DMS114 treated with DMSO at 0.1 percent for 48 hours (cell line): ENCODE measurements around the gene ITGB3.

Source experiments
- DNase-seq: peaks from one replicate; lab custom pipeline; 2025; ENCODE audit not compliant: unreplicated experiment; lab: John Stamatoyannopoulos, UW

The ITGB3 gene

DNA sequence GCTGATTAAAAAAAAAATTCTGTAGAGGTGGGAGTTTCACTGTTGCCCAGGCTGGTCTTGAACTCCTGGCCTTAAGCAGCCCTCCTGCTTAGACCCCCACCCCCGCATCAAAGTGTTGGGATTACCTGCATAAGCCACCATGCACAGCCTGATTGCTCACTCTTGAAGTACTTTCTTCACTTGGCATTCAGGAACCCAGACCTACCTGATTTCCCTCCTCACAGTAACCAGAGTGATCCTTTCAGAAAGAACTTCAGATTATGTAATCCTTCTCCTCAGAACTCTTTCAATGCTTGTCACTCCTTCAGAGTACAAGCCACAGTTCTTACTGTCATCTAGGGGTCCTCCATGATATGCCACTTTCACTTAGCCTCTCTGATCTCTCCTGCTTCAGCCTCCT lies 71.5 kb downstream of the ITGB3 start:
- no peak for DNase-seq

DNA sequence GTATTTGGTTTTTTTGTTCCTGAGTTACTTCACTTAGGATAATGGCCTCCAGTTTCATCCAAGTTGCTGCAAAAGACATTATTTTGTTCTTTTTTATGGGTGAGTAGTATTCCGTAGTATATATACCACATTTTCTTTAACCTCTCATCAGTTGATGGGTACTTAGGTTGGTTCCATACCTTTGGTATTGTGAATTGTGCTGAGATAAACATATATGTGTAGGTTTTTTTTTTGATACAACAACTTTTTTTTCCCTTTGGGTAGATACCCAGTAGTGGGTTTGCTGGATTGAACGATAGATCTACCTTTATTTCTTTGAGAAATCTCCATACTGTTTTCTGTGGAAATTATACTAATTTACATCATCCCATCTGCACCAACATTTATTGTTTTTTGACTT lies 76.9 kb downstream of the ITGB3 start:
- DNase-seq = no peak

DNA sequence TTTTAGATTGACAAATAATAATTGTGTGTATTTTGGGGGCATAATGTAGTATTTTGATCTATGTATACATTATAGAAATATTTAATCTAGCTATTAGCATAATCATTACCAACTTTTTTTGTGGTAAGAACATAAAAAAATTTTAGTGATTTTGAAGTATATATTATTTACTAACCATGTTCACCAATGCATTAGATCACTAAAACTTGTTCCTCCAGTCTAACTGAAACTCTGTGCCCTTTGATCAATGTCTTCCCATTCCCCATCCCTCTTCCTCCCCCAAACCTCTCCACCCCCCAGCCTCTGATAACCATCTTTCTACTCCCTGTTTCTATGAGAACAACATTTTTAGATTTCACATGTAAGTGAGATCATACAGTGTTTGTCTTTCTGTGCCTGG lies 78.7 kb downstream of the ITGB3 start:
- no peak for DNase-seq

DNA sequence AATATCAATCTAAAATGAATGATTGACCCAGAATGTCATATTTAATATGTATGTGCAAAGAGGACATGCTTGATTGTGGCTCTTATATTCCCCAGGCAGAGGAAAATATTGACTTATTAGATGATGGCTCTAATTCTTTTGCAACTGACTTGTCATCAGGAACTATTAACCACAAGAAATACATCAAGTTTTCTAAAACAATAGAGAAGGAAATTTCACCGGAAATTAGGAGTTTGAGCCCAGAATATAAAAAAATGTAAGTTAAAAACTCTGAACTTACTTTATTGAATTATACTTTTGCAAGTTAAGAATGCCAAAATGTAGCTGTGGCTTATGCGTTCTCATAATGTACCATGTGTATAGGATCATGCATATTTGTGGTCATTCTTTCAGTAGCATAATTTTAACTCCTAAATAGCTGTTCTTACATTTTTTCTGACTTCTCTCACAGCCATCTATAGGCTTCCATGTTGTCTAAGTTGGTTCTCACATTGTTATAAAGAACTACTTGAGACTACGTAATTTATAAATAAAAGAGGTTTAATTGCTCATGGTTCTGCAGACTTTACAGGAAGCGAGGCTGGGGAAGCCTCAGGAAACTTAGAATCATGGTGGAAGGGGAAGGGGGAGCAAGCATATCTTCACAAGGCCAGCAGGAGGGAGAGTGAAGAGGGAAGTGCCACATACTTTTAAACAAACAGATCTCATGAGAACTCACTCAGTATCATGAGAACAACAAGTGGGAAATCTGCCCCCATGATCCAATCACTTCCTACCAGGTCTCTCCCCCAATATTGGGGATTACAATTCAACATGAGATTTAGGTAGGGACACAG lies 81.7 kb downstream of the ITGB3 start:
- no peak for DNase-seq

DNA sequence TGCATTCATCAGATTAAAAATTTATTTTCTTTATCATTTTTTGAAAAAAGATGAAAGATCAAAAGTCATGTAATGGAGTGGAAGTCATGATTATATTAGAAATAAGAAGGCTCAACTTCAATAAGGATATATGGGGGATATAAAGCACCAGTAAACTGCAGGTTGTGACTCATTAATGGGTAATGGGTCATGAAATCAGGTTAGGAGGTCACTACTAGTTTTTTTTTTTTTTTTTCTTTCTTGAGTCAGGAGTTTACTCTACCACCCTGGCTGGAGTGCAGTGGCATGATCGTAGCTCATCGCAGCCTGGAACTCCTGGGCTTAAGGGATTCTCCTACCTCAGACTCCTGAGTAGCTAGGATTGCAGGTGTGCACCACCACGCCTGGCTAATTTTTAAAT lies 84.4 kb downstream of the ITGB3 start:
- no peak for DNase-seq

DNA sequence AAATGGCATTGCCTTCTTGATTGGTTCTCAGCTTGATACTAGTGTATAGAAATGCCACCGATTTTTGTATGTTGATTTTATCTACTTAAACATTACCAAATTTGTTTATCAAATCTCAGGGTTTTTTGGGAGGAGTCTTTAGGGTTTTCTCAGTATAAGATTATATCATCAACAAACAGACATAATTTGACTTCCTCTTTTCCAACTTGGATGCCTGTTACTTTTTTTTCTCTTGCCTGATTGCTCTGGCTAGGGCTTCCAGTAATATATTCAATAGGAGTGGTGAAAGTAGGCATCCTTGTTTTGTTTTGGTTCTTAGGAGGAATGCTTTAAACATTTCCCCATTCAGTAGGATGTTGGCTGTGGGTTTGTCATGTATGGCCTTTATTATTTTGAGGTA lies 99.2 kb downstream of the ITGB3 start:
- DNase-seq = no peak

DNA sequence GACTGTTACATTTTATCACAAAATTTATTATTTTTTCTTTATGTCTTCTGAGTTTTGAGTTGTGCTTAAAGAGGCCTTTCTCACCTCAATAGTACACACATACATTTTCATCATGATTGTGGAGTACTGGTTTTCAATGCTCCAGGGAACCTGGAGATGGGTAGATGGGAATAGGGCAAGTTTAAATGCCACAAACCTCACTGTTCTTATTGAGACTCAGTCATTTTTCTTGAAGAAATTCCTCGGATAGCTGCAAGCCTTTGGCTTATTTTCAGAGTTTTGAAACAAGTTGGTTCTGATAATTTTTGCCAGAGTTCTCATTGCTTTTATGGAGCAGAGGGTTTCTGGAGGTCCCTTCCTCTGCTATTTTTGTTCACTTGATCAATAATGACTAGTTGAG lies 105.0 kb downstream of the ITGB3 start:
- DNase-seq = no peak
